ENCODE results near the gene OR6J1.
"Not testable (repeated sequence)": the region's sequence is repeated elsewhere in the genome, so short reads cannot be mapped to it uniquely, and the experiment has no call there.

Gene OR6J1

GRCh38 chr14:22626590-22626989, 17.6 kb downstream of the OR6J1 start:
- TF ChIP-seq CTCF (IDR thresholded peaks at IDR 0.05), result no peak
- Histone ChIP-seq H3K36me3 (no peaks in the 10 kb centered on the region), H3K4me1 (ENCODE audit: control insufficient read depth in 1 of 2, insufficient read depth in 1 of 2, low read depth in 1 of 2, low read length in 1 of 2) (peaks cover 0 to 6% of the 10 kb centered on the region in 2 experiments), H3K9me3 (no peaks in the 10 kb centered on the region), H3K27me3 (no peaks in the 10 kb centered on the region), H3K4me3 (ENCODE audit: low read depth in 1 of 2, low read length in 1 of 2) (no peak overlapping the region), H3K27ac (no peak overlapping the region)

GRCh38 chr14:22623047-22623446, 21.1 kb downstream of the OR6J1 start:
- TF ChIP-seq CTCF (IDR thresholded peaks at IDR 0.05), result no peak
- Histone ChIP-seq H3K36me3 (no peaks in the 10 kb centered on the region), H3K27me3 (no peaks in the 10 kb centered on the region), H3K9me3 (no peaks in the 10 kb centered on the region), H3K4me1 (ENCODE audit: control insufficient read depth in 1 of 2, insufficient read depth in 1 of 2, low read depth in 1 of 2, low read length in 1 of 2) (peaks cover 0 to 6% of the 10 kb centered on the region in 2 experiments), H3K27ac (no peak overlapping the region), H3K4me3 (ENCODE audit: low read depth in 1 of 2, low read length in 1 of 2) (no peak overlapping the region)

- no peaks in the 10 kb centered on the region for H3K9me3 ChIP-seq
- H3K27me3 ChIP-seq, result no peaks in the 10 kb centered on the region
- no peaks in the 10 kb centered on the region for H3K36me3 ChIP-seq
- peaks cover 0 to 6% of the 10 kb centered on the region in 2 experiments for H3K4me1 ChIP-seq (ENCODE audit: control insufficient read depth in 1 of 2, insufficient read depth in 1 of 2, low read depth in 1 of 2, low read length in 1 of 2)
- H3K27ac ChIP-seq, result no peak overlapping the region
- TF ChIP-seq CTCF (IDR thresholded peaks at IDR 0.05), result no peak
- no peak overlapping the region for H3K4me3 ChIP-seq (ENCODE audit: low read depth in 1 of 2, low read length in 1 of 2)
These were observed 21.9 kb downstream of the OR6J1 start for GRCh38 chr14:22622255-22622654.

DNA sequence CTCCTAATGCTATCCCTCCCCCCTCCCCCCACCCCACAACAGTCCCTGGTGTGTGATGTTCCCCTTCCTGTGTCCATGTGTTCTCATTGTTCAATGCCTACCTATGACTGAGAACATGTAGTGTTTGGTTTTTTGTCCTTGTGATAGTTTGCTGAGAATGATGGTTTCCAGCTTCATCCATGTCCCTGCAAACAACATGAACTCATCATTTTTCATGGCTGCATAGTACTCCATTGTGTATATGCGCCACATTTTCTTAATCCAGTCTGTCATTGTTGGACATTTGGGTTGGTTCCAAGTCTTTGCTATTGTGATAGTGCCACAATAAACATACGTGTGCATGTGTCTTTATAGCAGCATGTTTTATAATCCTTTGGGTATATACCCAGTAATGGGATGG, 28.4 kb downstream of the OR6J1 start:
- not testable (repeated sequence) for H3K4me3 ChIP-seq (ENCODE audit: low read depth in 1 of 2, low read length in 1 of 2); H3K27ac ChIP-seq; H3K27me3 ChIP-seq; H3K9me3 ChIP-seq; H3K4me1 ChIP-seq (ENCODE audit: control insufficient read depth in 1 of 2, insufficient read depth in 1 of 2, low read depth in 1 of 2, low read length in 1 of 2)
- peaks cover 20% of the 10 kb centered on the region for H3K36me3 ChIP-seq

DNA sequence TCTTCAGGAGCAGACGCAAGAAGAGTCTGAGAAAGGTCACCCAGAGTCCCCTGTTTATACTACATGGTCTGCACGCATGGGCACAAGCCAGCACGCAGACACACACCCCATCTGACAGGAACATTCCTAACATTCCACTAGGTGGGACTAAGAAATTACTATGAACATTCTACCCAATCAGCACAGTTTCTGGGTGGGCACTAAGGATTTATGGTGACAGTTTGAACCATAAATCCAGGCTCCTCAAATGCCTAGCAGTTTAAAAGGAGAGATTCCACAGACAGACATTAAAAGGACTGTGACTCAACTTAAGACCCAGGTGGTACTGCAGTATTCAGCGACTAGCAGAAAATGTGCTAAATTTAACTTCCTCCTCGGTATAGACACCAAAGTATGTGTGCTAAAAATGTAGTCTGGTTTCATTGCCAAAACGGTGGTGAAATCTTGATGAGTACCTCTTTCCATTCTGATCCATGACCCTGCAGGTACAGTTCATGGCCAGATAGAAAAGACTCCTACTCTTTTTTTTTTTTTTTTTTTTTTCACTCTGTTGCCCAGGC, 29.8 kb downstream of the OR6J1 start:
- Histone ChIP-seq H3K9me3 (no peaks in the 10 kb centered on the region), H3K36me3 (peaks cover 35% of the 10 kb centered on the region), H3K27ac (no peak overlapping the region), H3K27me3 (no peaks in the 10 kb centered on the region), H3K4me3 (ENCODE audit: low read depth in 1 of 2, low read length in 1 of 2) (no peak overlapping the region), H3K4me1 (ENCODE audit: control insufficient read depth in 1 of 2, insufficient read depth in 1 of 2, low read depth in 1 of 2, low read length in 1 of 2) (no peaks in the 10 kb centered on the region)
- TF ChIP-seq CTCF (IDR thresholded peaks at IDR 0.05), result no peak

GRCh38 chr14:22613736-22614239, 30.4 kb downstream of the OR6J1 start:
- Histone ChIP-seq H3K27me3 (no peaks in the 10 kb centered on the region), H3K4me1 (ENCODE audit: control insufficient read depth in 1 of 2, insufficient read depth in 1 of 2, low read depth in 1 of 2, low read length in 1 of 2) (no peaks in the 10 kb centered on the region), H3K27ac (no peak overlapping the region), H3K36me3 (peaks cover 40% of the 10 kb centered on the region), H3K4me3 (ENCODE audit: low read depth in 1 of 2, low read length in 1 of 2) (no peak overlapping the region), H3K9me3 (no peaks in the 10 kb centered on the region)
- no peak for TF ChIP-seq CTCF (IDR thresholded peaks at IDR 0.05)

All from neutrophil (primary cell).